ENCODE data around the gene GPHN. TPM values are rescaled to one million over a fixed set of nuclear protein-coding genes. Genes with fewer than 3 reads are reported as not detected.

GPHN gene
- total and polyA plus RNA-seq, 2 of the 8 experiments (the other 6 are each of a cell fraction or from before 2014, with no cell fraction given), result 6.0 to 16.0 TPM

- Histone ChIP-seq H3K4me1 (replicated peaks in 1 of 4; ENCODE audit: control insufficient read depth in 3 of 4, insufficient read depth in 4 of 4, low read length in 3 of 4) (no peaks in the 10 kb centered on the region), H3K9ac (replicated peaks in 1 of 4; ENCODE audit: extremely low read depth in 1 of 4, low read depth in 3 of 4, low read length in 3 of 4) (no peak overlapping the region), H3K4me2 (ENCODE audit: insufficient read depth in 1 of 2, low read depth in 2 of 2, low read length in 2 of 2) (no peak overlapping the region), H3K9me3 (ENCODE audit: insufficient read depth in 2 of 2, low read depth in 1 of 2, low read length in 1 of 2) (peaks cover 0 to 10% of the 10 kb centered on the region in 2 experiments; a peak in 3 of 4 replicates), H3K4me3 (ENCODE audit: extremely low read depth in 1 of 4, insufficient read depth in 2 of 4, low read depth in 3 of 4, low read length in 4 of 4) (no peak overlapping the region), H3K79me1 (ENCODE audit: low read depth, low read length) (no peaks in the 10 kb centered on the region), H3K23ac (ENCODE audit: insufficient read length) (no peak overlapping the region), H3K18ac (ENCODE audit: extremely low read depth, low read length) (no peak overlapping the region), H3K27me3 (replicated peaks in 1 of 4; ENCODE audit: control insufficient read depth in 3 of 4, extremely low read depth in 1 of 4, insufficient read depth in 3 of 4, low read length in 3 of 4) (no peaks in the 10 kb centered on the region), H2BK20ac (ENCODE audit: low read length) (no peak overlapping the region), H2BK12ac (ENCODE audit: low read depth, low read length) (no peak overlapping the region), H3K4ac (replicated peaks; ENCODE audit: insufficient read length, low read depth, low read length) (no peak overlapping the region), H3K79me2 (ENCODE audit: control insufficient read depth in 1 of 2, insufficient read depth in 2 of 2, low read length in 2 of 2) (no peaks in the 10 kb centered on the region), H3K56ac (replicated peaks; ENCODE audit: insufficient read length, low read depth, low read length) (no peak overlapping the region), H3K27ac (ENCODE audit: low read depth, low read length) (no peak overlapping the region), H4K8ac (ENCODE audit: extremely low read depth, insufficient read depth, low read length) (no peak overlapping the region), H3K23me2 (ENCODE audit: low read depth, low read length) (no peaks in the 10 kb centered on the region), H2BK15ac (ENCODE audit: low read length) (no peak overlapping the region), H3K14ac (ENCODE audit: insufficient read length) (no peak overlapping the region), H2BK5ac (ENCODE audit: low read depth, low read length) (no peak overlapping the region), H3K36me3 (ENCODE audit: control insufficient read depth in 2 of 4, insufficient read depth in 4 of 4, low read length in 3 of 4) (no peaks in the 10 kb centered on the region), H4K20me1 (replicated peaks in 1 of 2; ENCODE audit: control insufficient read depth in 1 of 2, insufficient read depth in 2 of 2, low read length in 2 of 2) (no peaks in the 10 kb centered on the region), H2AFZ (ENCODE audit: low read length) (no peak overlapping the region), H2AK5ac (ENCODE audit: low read depth, low read length) (no peak overlapping the region), H4K5ac (ENCODE audit: insufficient read length, low read depth, low read length) (no peak overlapping the region), H4K91ac (replicated peaks; ENCODE audit: insufficient read length, low read length) (no peak overlapping the region), H2BK120ac (replicated peaks; ENCODE audit: low read depth, low read length) (no peak overlapping the region)
- POLR2A ChIA-PET (ENCODE audit: partially characterized antibody), result no interaction called here
- CTCF ChIA-PET (ENCODE audit: partially characterized antibody), result interaction anchor here (0.8 kb wide), 1 partner anchor 8 kb away, joined by 3 read pairs; no protein-coding TSS in a partner anchor
- DNase-seq (ENCODE audit: low read depth in 1 of 2, low spot score in 2 of 2) (no peak), FAIRE-seq (no peak)
- 93% methylated on average over 3 of the region's 3 CpGs; no CpG with 5 or more reads in 1 of the 2 experiments for WGBS, 2 experiments (ENCODE audit: extremely low coverage in 1 of 2, insufficient coverage in 1 of 2, insufficient read length in 1 of 2, insufficient replicate concordance in 2 of 2, low coverage in 1 of 2, low lambda C conversion rate in 2 of 2, missing lambda C conversion rate in 1 of 2)
- TF ChIP-seq BCL11A (IDR thresholded peaks at IDR 0.05; ENCODE audit: low read depth in 2 of 2, low read length in 2 of 2), result no peak
- TF ChIP-seq SP1 (IDR thresholded peaks at IDR 0.05; ENCODE audit: low read depth, low read length), result no peak
- no peak for TF ChIP-seq E2F6 (IDR thresholded peaks at IDR 0.05)
- TF ChIP-seq CTBP2 (IDR thresholded peaks at IDR 0.05; ENCODE audit: borderline replicate concordance, insufficient read depth, insufficient read length, low read length), result no peak
- TF ChIP-seq KDM5A (IDR thresholded peaks at IDR 0.05; ENCODE audit: low read length), result no peak
- TF ChIP-seq POLR2A (IDR thresholded peaks at IDR 0.05; ENCODE audit: control extremely low read depth in 1 of 2, low read depth in 2 of 2, low read length in 2 of 2), result no peak
- TF ChIP-seq SAP30 (IDR thresholded peaks at IDR 0.05; ENCODE audit: insufficient read depth, insufficient replicate concordance, low read length), result no peak
- no peak for TF ChIP-seq USF2 (IDR thresholded peaks at IDR 0.05; ENCODE audit: low read length)
- no peak for TF ChIP-seq POLR2AphosphoS5 (IDR thresholded peaks at IDR 0.05; ENCODE audit: low read depth, low read length)
- TF ChIP-seq ASH2L (IDR thresholded peaks at IDR 0.05; ENCODE audit: low read length), result no peak
- TF ChIP-seq RBBP5 (IDR thresholded peaks at IDR 0.05; ENCODE audit: borderline replicate concordance, low read depth, low read length), result no peak
Measured at GRCh38 chr14:66959437-66960050, 451.6 kb downstream of the GPHN start.

All from H1 (cell line).